BLaER1 treated with 17β-estradiol and CSF1 and Interleukin-3, amounts not matched to agents 10 nM and 100 nM (cell line): ENCODE measurements around the gene CLCN2.

Source experiments
- H3K27ac ChIP-seq, 11 experiments: shearing (Covaris generic); formaldehyde crosslinking; 2 replicates each; pipeline ENCODE4 v1.8.1; 2022
- H3K27me3 ChIP-seq, 11 experiments: shearing (Covaris generic); formaldehyde crosslinking; 2 replicates each; pipeline ENCODE4 v1.8.1; 2022
- H3K36me3 ChIP-seq, 11 experiments: shearing (Covaris generic); formaldehyde crosslinking; 2 replicates each; pipeline ENCODE4 v1.8.1; 2022
- H3K4me1 ChIP-seq, 10 experiments: shearing (Covaris generic); formaldehyde crosslinking; 2 replicates each; pipeline ENCODE4 v1.8.1; 2022
- H3K4me2 ChIP-seq, 11 experiments: shearing (Covaris generic); formaldehyde crosslinking; 2 replicates each; pipeline ENCODE4 v1.8.1; 2022
- H3K4me3 ChIP-seq, 10 experiments: shearing (Covaris generic); formaldehyde crosslinking; 2 replicates each; pipeline ENCODE4 v1.8.1; 2022
- H3K9ac ChIP-seq, 11 experiments: shearing (Covaris generic); formaldehyde crosslinking; 2 replicates each; pipeline ENCODE4 v1.8.1; 2022
- H3K9me3 ChIP-seq, 11 experiments: shearing (Covaris generic); formaldehyde crosslinking; replicated peaks in 1 of 11; 2 replicates each; pipeline ENCODE4 v1.8.1; 2022
- H4K20me1 ChIP-seq, 11 experiments: shearing (Covaris generic); formaldehyde crosslinking; 2 replicates each; pipeline ENCODE4 v1.8.1; 2022
- Cebpa-rat ChIP-seq, 11 experiments: shearing (Covaris generic); IDR thresholded peaks; 2 replicates each; pipeline ENCODE4 v1.8.1; 2022

Gene CLCN2

GRCh38 chr3:184320104-184320445 is 41.3 kb downstream of the CLCN2 start:
- Histone ChIP-seq H3K4me2 (peak overlapping the region in 6 of 11 experiments; percentile 44 to 98 (median 89); a peak in 9 of 22 replicates), H3K36me3 (peaks cover 78 to 93% (median 92%) of the 10 kb centered on the region in 11 experiments), H3K9ac (peak overlapping the region in 6 of 11 experiments; percentile 24 to 56 (median 47); a peak in 7 of 22 replicates), H3K4me3 (peak overlapping the region in 1 of 10 experiments; percentile 28; a peak in 2 of 20 replicates), H4K20me1 (peaks cover 91 to 100% (median 99%) of the 10 kb centered on the region in 11 experiments), H3K27me3 (no peaks in the 10 kb centered on the region), H3K9me3 (no peaks in the 10 kb centered on the region), H3K27ac (peak overlapping the region in 7 of 11 experiments; percentile 36 to 70 (median 54); a peak in 11 of 22 replicates), H3K4me1 (peaks cover 35 to 64% (median 46%) of the 10 kb centered on the region in 10 experiments)
- TF ChIP-seq Cebpa-rat (IDR thresholded peaks at IDR 0.05): no peak

DNA sequence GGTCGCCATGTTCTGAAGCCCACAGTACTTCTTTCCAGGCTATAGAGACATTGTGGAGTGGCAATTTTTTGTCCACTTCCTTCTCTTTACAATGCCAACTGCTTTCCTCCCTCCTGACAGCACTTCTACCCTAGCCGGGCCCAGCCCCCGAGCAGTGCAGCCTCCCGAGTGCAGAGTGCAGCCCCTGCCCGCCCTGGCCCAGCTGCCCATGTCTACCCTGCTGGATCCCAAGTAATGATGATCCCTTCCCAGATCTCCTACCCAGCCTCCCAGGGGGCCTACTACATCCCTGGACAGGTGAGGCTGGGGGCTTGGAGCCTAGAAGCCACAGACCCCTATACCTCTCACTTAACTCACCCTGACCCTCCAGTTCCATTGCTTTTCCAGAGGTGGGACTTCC is 44.2 kb downstream of the CLCN2 start:
- Histone ChIP-seq H3K9ac (peak overlapping the region in 10 of 11 experiments; percentile 2 to 99 (median 96); a peak in 11 of 22 replicates), H3K27ac (no peak overlapping the region), H4K20me1 (peaks cover 62 to 74% (median 71%) of the 10 kb centered on the region in 11 experiments), H3K27me3 (no peaks in the 10 kb centered on the region), H3K36me3 (peaks cover 49 to 65% (median 63%) of the 10 kb centered on the region in 11 experiments), H3K4me2 (peak overlapping the region; percentile 82 to 98 (median 97)), H3K4me3 (peak overlapping the region; percentile 14 to 98 (median 88); a peak in 13 of 20 replicates), H3K4me1 (peaks cover 40 to 67% (median 50%) of the 10 kb centered on the region in 10 experiments), H3K9me3 (no peaks in the 10 kb centered on the region)
- TF ChIP-seq Cebpa-rat (IDR thresholded peaks at IDR 0.05): no peak

GRCh38 chr3:184316792-184317191 is 44.6 kb downstream of the CLCN2 start:
- no peak for TF ChIP-seq Cebpa-rat (IDR thresholded peaks at IDR 0.05)
- Histone ChIP-seq H3K4me2 (peak overlapping the region; percentile 82 to 98 (median 97)), H3K27me3 (no peaks in the 10 kb centered on the region), H3K27ac (peak overlapping the region in 1 of 11 experiments; percentile 98; a peak in 1 of 22 replicates), H3K9me3 (no peaks in the 10 kb centered on the region), H3K4me3 (peak overlapping the region; percentile 14 to 98 (median 88); a peak in 19 of 20 replicates), H3K4me1 (peaks cover 40 to 65% (median 50%) of the 10 kb centered on the region in 10 experiments), H3K36me3 (peaks cover 45 to 61% (median 59%) of the 10 kb centered on the region in 11 experiments), H4K20me1 (peaks cover 58 to 70% (median 67%) of the 10 kb centered on the region in 11 experiments), H3K9ac (peak overlapping the region; percentile 93 to 99 (median 98); a peak in 18 of 22 replicates)

DNA sequence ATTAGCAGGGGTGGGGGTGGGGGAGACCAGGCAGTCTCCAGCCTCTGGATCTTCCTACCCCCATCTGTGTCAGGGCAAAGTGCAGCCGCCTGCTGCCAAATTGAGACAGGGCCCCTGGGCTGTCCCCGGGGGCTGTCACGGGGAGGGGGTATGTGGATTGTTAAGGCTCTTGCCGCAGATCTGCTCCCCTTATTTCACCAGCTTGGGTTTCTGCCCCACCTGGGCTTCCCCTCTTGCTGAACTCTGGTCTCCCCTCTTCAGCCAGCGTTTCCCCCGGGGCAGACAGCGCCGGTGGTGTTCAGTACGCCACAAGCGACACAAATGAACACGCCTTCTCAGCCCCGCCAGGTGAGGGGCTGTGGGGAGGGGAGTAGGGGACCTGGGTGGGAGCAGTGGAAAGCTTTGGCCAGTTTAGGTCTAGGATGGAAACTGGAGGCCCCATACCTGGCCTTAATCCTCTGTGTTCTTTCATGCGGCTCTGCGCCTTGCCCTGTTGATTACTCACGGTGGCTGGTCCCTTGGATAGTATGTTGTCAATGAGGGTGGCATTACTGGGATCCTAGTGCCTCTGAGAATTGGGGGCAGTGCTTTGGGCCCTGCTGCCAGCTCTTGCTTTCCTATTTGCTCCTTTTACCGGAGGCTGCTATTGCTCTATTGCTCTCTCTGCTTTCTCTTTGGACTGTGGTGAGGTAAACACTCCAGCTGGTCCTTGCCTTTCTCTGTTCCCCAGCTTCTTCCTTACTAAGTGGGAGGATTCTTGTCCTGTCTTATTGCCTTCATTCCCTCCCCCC is 45.3 kb downstream of the CLCN2 start:
- Histone ChIP-seq H3K4me2 (peak overlapping the region; percentile 82 to 98 (median 97)), H3K27ac (peak overlapping the region in 10 of 11 experiments; percentile 19 to 99 (median 98); a peak in 18 of 22 replicates), H3K9ac (peak overlapping the region; percentile 93 to 99 (median 98)), H3K4me3 (peak overlapping the region; percentile 80 to 98 (median 91)), H3K36me3 (peaks cover 38 to 53% (median 52%) of the 10 kb centered on the region in 11 experiments), H3K9me3 (no peaks in the 10 kb centered on the region), H4K20me1 (peaks cover 51 to 63% (median 60%) of the 10 kb centered on the region in 11 experiments), H3K27me3 (no peaks in the 10 kb centered on the region), H3K4me1 (peaks cover 40 to 58% (median 50%) of the 10 kb centered on the region in 10 experiments)
- no peak for TF ChIP-seq Cebpa-rat (IDR thresholded peaks at IDR 0.05)

DNA sequence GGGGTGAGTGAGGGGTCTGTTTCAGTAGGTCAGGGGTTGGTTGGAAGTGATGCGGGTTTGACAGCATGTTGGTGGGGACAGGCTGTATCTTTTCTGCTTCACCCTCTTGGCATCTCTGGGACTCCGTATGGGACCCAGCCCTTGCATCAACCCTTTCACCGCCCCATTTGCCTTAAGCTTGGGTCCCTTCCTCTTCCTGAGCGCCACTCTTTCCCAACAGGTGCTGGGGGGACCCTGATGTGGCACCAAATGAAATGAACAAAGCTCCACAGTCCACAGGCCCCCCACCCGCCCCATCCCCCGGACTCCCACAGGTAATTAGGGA is 45.9 kb downstream of the CLCN2 start:
- H3K27me3 ChIP-seq: no peaks in the 10 kb centered on the region
- H3K4me3 ChIP-seq: peak overlapping the region; percentile 80 to 98 (median 91)
- peak overlapping the region; percentile 82 to 98 (median 97) for H3K4me2 ChIP-seq
- H3K9me3 ChIP-seq: no peaks in the 10 kb centered on the region
- peaks cover 32 to 48% (median 46%) of the 10 kb centered on the region in 11 experiments for H3K36me3 ChIP-seq
- H3K9ac ChIP-seq: peak overlapping the region; percentile 93 to 99 (median 98)
- H3K4me1 ChIP-seq: peaks cover 40 to 52% (median 48%) of the 10 kb centered on the region in 10 experiments
- peaks cover 45 to 58% (median 54%) of the 10 kb centered on the region in 11 experiments for H4K20me1 ChIP-seq
- TF ChIP-seq Cebpa-rat (IDR thresholded peaks at IDR 0.05): no peak
- peak overlapping the region; percentile 95 to 99 (median 98) for H3K27ac ChIP-seq

DNA sequence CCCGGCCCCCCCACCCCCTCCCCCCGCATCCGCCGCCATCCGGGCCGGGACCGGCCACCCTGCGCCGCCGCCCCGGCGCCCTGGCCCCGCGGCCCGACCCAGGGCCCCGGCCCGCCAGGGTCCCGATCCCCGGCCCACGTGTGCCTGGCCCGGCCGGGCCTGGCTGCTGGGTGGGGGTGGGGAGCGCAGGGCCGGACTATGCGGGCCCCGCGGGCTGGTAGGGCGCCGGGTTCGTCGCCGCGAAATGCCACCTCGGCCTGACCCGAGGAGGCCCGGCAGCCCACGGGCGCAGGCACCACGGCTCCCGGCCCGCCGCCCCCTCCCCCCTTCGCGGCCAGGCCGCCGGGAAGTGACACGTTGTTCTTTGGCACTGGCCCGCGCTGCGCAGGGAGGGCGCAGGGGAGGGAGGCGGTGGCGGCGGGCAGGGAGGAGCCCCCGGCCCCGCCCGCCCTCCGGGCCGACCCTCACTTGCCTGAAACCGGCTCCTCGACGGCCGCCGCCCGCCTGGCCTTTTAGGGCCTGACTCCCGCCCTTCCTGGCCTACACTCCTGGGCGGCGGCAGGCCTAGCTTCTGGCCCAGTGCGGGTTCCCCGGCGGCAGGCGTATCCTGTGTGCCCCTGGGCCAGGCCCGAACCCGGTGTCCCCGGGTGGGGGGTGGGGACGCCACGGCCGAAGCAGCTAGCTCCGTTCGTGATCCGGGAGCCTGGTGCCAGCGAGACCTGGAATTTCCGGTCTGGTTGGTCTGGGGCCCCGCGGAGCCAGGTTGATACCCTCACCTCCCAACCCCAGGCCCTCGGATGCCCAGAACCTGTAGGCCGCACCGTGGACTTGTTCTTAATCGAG is 46.5 kb downstream of the CLCN2 start:
- Histone ChIP-seq H3K36me3 (peaks cover 31 to 48% (median 45%) of the 10 kb centered on the region in 11 experiments), H3K4me1 (peaks cover 40 to 47% (median 45%) of the 10 kb centered on the region in 10 experiments)

GRCh38 chr3:184314363-184314699 is 47.1 kb downstream of the CLCN2 start, which contains the start of gene EIF4G1:
Gene EIF4G1 (plus strand): TSS chr3:184314606. CDS start chr3:184315797, 1,191 bp downstream.
- peaks cover 36 to 46% (median 44%) of the 10 kb centered on the region in 11 experiments for H4K20me1 ChIP-seq
- H3K27ac ChIP-seq: peak within 1 kb of the TSS; percentile 95 to 99 (median 98)
- peaks cover 37 to 41% (median 40%) of the 10 kb centered on the region in 10 experiments for H3K4me1 ChIP-seq
- H3K9ac ChIP-seq: peak within 1 kb of the TSS; percentile 93 to 99 (median 98)
- peaks cover 31 to 47% (median 44%) of the 10 kb centered on the region in 11 experiments for H3K36me3 ChIP-seq
- no peaks in the 10 kb centered on the region for H3K27me3 ChIP-seq
- peak within 1 kb of the TSS; percentile 80 to 98 (median 91) for H3K4me3 ChIP-seq
- TF ChIP-seq Cebpa-rat (IDR thresholded peaks at IDR 0.05): no peak
- no peaks in the 10 kb centered on the region for H3K9me3 ChIP-seq
- H3K4me2 ChIP-seq: peak within 1 kb of the TSS; percentile 82 to 98 (median 97)

More for the DNA sequence above, 46.5 kb downstream of the CLCN2 start:
- H4K20me1 ChIP-seq: peaks cover 41 to 52% (median 49%) of the 10 kb centered on the region in 11 experiments
- no peaks in the 10 kb centered on the region for H3K27me3 ChIP-seq
- peak overlapping the region; percentile 82 to 98 (median 97) for H3K4me2 ChIP-seq
- peak overlapping the region; percentile 95 to 99 (median 98) for H3K27ac ChIP-seq
- TF ChIP-seq Cebpa-rat (IDR thresholded peaks at IDR 0.05): no peak
- H3K9me3 ChIP-seq: no peaks in the 10 kb centered on the region
- peak overlapping the region; percentile 80 to 98 (median 91) for H3K4me3 ChIP-seq
- peak overlapping the region; percentile 93 to 99 (median 98) for H3K9ac ChIP-seq

DNA sequence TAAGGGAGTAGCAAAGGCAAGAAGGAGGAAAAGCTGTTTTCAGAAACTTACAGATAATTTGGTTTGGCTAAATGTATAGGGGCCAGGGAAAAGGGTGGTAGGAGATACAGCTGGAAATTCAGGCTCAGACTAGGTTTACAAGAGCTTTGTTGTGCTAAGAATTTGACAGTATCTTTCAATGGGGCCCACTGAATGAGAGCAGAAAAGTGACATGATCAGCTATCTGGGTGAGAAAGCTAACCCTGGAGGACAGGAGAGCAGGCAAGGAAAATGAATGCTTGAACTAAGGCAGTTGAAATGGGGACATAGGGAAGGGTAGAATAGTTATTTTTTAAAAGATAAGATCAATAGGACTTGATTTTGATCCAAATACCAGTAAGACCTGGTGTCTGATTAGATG is 49.8 kb downstream of the CLCN2 start:
- Histone ChIP-seq H3K27ac (no peak overlapping the region), H3K27me3 (no peaks in the 10 kb centered on the region), H3K36me3 (peaks cover 30 to 47% (median 44%) of the 10 kb centered on the region in 11 experiments), H3K4me1 (peaks cover 10 to 14% (median 13%) of the 10 kb centered on the region in 10 experiments), H3K4me3 (no peak overlapping the region), H4K20me1 (peaks cover 9 to 41% (median 25%) of the 10 kb centered on the region in 11 experiments), H3K9me3 (no peaks in the 10 kb centered on the region), H3K4me2 (no peak overlapping the region), H3K9ac (peak overlapping the region in 1 of 11 experiments; percentile 8; a peak in 2 of 22 replicates)
- TF ChIP-seq Cebpa-rat (IDR thresholded peaks at IDR 0.05): no peak
